Naive thymus-derived CD8-positive, alpha-beta T cell (primary cell): ENCODE measurements around the gene SNAPC2. TPM values are rescaled to one million over a fixed set of nuclear protein-coding genes. Genes with fewer than 3 reads are reported as not detected.

Source experiments
- ATAC-seq, 2 donors: fragments of 150-1000 bp; cut with Tn5 transposase in 1 of 2; sonication (Bioruptor Pico), chemical (Tn5 transposase) in 1 of 2; 1 replicate in 1 of 2; 2 replicates in 1 of 2; pipeline ENCODE4 v1.10.0; 2021; ENCODE audit warnings: mild to moderate bottlenecking in 2 of 2, moderate library complexity in 2 of 2
- POLR2A ChIA-PET: fragments of 350-600 bp; sonication (Branson Sonifier 250); formaldehyde crosslinking; loops from one replicate; lab custom pipeline; 2021; ENCODE audit warnings: antibody characterized with exemption; lab: Charles Lee
- DNase-seq, 10 donors: peaks; one replicate each; pipeline versions ENCODE4 v3.0.0 to v3.0.0-alpha.2; 2020 to 2022
- H3K27ac Mint-ChIP-seq, 10 donors: one replicate each; pipeline ENCODE4 v1.8.0; 2020 to 2022; ENCODE audit warnings: mild to moderate bottlenecking in 10 of 10, mixed read lengths in 10 of 10, moderate library complexity in 4 of 10, inconsistent platforms in 1 of 10
- H3K27me3 Mint-ChIP-seq, 5 donors: one replicate each; pipeline ENCODE4 v1.8.0; 2021 to 2022; ENCODE audit warnings: mixed read lengths in 5 of 5
- H3K36me3 Mint-ChIP-seq, 3 donors: one replicate each; pipeline ENCODE4 v1.8.0; 2020 to 2022; ENCODE audit warnings: mixed read lengths in 3 of 3, mild to moderate bottlenecking in 2 of 3, inconsistent platforms in 1 of 3
- H3K4me1 Mint-ChIP-seq, 4 donors: one replicate each; pipeline ENCODE4 v1.8.0; 2021 to 2022; ENCODE audit warnings: mixed read lengths in 4 of 4
- H3K4me3 Mint-ChIP-seq, 10 donors: one replicate each; pipeline ENCODE4 v1.8.0; 2020 to 2022; ENCODE audit warnings: mild to moderate bottlenecking in 10 of 10, mixed read lengths in 10 of 10, moderate library complexity in 6 of 10, inconsistent platforms in 1 of 10
- H3K9me3 Mint-ChIP-seq, 9 donors: one replicate each; pipeline ENCODE4 v1.8.0; 2020 to 2022; ENCODE audit warnings: mixed read lengths in 9 of 9, mild to moderate bottlenecking in 3 of 9, inconsistent platforms in 1 of 9, moderate library complexity in 1 of 9
- polyA plus RNA-seq, 3 donors: library from polyadenylated mRNA; unstranded; fragments of 300-500 nt; fragmentation: Illumina TruSeq; gene quantifications; one replicate each; pipeline ENCODE4 v1.2.3, GENCODE V29; 2021
- total RNA-seq, 8 experiments: library from RNA in 2 of 8; stranded (reverse) in 2 of 8; gene quantifications; one replicate each; pipeline ENCODE4 v1.2.3 and lab custom pipeline; 2021 to 2026

The SNAPC2 gene
- total and polyA plus RNA-seq, 5 experiments from 2014 or later, result 11.4 to 19.9 (median 14.3) TPM

DNA sequence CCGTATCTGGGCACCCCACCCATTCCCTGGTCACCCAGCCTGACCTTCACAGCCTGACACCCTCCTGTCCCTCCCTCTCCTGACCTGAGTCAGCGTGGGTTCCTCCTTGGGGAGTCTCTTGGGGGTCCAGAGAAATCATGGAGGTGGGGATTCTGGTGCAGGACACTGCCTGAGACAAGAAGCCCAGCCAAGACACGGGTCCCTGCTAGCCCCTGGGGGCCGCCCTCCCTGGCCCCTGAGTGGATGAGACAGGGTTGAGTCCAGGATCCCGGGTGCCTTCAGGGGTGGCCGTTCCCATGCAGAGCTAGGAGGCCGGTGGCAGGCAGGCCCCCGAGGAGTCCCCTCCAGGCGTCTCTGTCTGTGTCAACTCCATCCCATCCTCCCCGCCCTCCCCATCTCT, 14.9 kb upstream of the SNAPC2 start:
- POLR2A ChIA-PET, result interaction anchor here (2.5 kb wide), 1 partner anchor 15 kb away, joined by 8 read pairs; the partner anchor contains the start of gene SNAPC2
- Mint-ChIP-seq H3K27me3 (peaks cover 0 to 6% (median 0%) of the 10 kb centered on the region in 5 donors), H3K4me1 (peaks cover 16 to 48% (median 42%) of the 10 kb centered on the region in 4 donors), H3K9me3 (peaks cover 0 to 3% (median 0%) of the 10 kb centered on the region in 9 donors), H3K36me3 (peaks cover 0 to 13% (median 6%) of the 10 kb centered on the region in 3 donors), H3K27ac (peak overlapping the region; percentile 86 to 97 (median 94)), H3K4me3 (peak overlapping the region; percentile 83 to 94 (median 88))
- no peak for ATAC-seq
- no peak for DNase-seq

DNA sequence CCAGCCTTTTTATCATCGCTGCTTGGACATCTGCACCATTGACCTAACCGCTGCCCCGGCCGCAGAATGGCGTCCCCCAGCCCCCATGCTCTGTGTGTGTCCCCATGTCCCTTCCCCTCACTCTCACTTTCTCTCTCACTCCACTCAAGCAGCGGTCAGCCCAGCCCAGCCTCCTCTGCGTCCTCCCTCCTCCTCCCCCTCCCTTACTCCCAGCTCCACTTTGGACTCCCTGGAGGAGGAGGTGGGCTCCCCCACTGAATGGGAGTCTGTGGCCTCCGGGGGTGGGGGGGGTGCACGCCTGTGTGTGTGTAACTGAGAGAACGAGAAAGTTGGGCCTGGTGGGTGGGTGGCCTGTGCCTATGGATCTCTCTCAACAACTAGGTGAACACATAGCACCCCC, 14.3 kb upstream of the SNAPC2 start:
- peak overlapping the region in 9 of 10 donors; percentile 14 to 96 (median 89) for H3K27ac Mint-ChIP-seq
- ATAC-seq, result no peak
- peaks cover 0 to 18% (median 6%) of the 10 kb centered on the region in 3 donors for H3K36me3 Mint-ChIP-seq
- H3K4me3 Mint-ChIP-seq, result peak overlapping the region; percentile 54 to 93 (median 84)
- peaks cover 16 to 51% (median 42%) of the 10 kb centered on the region in 4 donors for H3K4me1 Mint-ChIP-seq
- peaks cover 0 to 3% (median 0%) of the 10 kb centered on the region in 9 donors for H3K9me3 Mint-ChIP-seq
- peaks cover 0 to 6% (median 0%) of the 10 kb centered on the region in 5 donors for H3K27me3 Mint-ChIP-seq
- POLR2A ChIA-PET, result interaction anchor here (2.5 kb wide), 1 partner anchor 15 kb away, joined by 8 read pairs; the partner anchor contains the start of gene SNAPC2
- no peak for DNase-seq

GRCh38 chr19:7907122-7907521, 13.0 kb upstream of the SNAPC2 start:
- Mint-ChIP-seq H3K27me3 (peaks cover 0 to 6% (median 0%) of the 10 kb centered on the region in 5 donors), H3K9me3 (peaks cover 0 to 3% (median 0%) of the 10 kb centered on the region in 9 donors), H3K27ac (peak overlapping the region in 1 of 10 donors; percentile 66), H3K36me3 (peaks cover 0 to 27% (median 13%) of the 10 kb centered on the region in 3 donors), H3K4me3 (peak overlapping the region in 2 of 10 donors; percentile 27 to 39), H3K4me1 (peaks cover 16 to 51% (median 42%) of the 10 kb centered on the region in 4 donors)
- DNase-seq (no peak), ATAC-seq (no peak)
- POLR2A ChIA-PET, result interaction anchor here (0.7 to 2.5 kb wide), 3 partner anchors 10 to 75 kb away, joined by 3 to 8 read pairs (median 5); partner anchors contain the start of gene SNAPC2

DNA sequence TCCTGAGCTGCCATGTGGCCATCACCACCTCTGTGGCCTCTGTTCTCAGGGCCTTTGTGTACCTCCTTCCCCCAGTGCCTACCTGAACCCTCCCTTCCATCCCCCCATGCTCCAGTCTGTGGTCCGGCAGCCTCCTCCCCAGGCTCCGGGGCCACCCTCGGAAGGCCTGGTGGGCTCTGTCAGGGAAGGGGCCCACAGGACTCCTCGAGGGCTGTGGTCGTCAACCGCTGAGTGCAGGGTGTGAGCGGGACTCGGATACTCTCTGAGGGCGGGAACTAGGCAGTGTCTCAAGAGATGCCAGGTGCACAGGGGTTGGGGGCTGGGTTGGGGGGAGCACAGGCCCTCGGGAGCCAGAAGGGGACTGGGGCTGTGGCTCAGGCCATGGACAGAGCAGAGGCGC, 12.6 kb upstream of the SNAPC2 start:
- peak overlapping the region in 3 of 10 donors; percentile 14 to 39 (median 27) for H3K4me3 Mint-ChIP-seq
- POLR2A ChIA-PET, result interaction anchor here (0.7 to 2.5 kb wide), 4 partner anchors 9 to 75 kb away, joined by 3 to 8 read pairs (median 6); partner anchors contain the start of gene SNAPC2
- ATAC-seq (no peak), DNase-seq (no peak)
- H3K9me3 Mint-ChIP-seq, result peaks cover 0 to 3% (median 0%) of the 10 kb centered on the region in 9 donors
- peaks cover 0 to 27% (median 14%) of the 10 kb centered on the region in 3 donors for H3K36me3 Mint-ChIP-seq
- peak overlapping the region in 1 of 10 donors; percentile 81 for H3K27ac Mint-ChIP-seq
- peaks cover 0 to 6% (median 0%) of the 10 kb centered on the region in 5 donors for H3K27me3 Mint-ChIP-seq
- peaks cover 16 to 49% (median 40%) of the 10 kb centered on the region in 4 donors for H3K4me1 Mint-ChIP-seq

- H3K27me3 Mint-ChIP-seq, result peaks cover 0 to 6% (median 0%) of the 10 kb centered on the region in 5 donors
- peak overlapping the region in 1 of 10 donors; percentile 14 for H3K4me3 Mint-ChIP-seq
- peaks cover 0 to 3% (median 0%) of the 10 kb centered on the region in 9 donors for H3K9me3 Mint-ChIP-seq
- DNase-seq (no peak), ATAC-seq (no peak)
- POLR2A ChIA-PET, result interaction anchor here (1.0 to 1.6 kb wide), 2 partner anchors 9 to 12 kb away, joined by 6 to 8 read pairs; partner anchors contain the start of gene SNAPC2
- H3K27ac Mint-ChIP-seq, result peak overlapping the region in 1 of 10 donors; percentile 81
- peaks cover 14 to 42% (median 34%) of the 10 kb centered on the region in 4 donors for H3K4me1 Mint-ChIP-seq
- H3K36me3 Mint-ChIP-seq, result peaks cover 0 to 33% (median 17%) of the 10 kb centered on the region in 3 donors
These were observed 11.9 kb upstream of the SNAPC2 start for GRCh38 chr19:7908078-7908699.

DNA sequence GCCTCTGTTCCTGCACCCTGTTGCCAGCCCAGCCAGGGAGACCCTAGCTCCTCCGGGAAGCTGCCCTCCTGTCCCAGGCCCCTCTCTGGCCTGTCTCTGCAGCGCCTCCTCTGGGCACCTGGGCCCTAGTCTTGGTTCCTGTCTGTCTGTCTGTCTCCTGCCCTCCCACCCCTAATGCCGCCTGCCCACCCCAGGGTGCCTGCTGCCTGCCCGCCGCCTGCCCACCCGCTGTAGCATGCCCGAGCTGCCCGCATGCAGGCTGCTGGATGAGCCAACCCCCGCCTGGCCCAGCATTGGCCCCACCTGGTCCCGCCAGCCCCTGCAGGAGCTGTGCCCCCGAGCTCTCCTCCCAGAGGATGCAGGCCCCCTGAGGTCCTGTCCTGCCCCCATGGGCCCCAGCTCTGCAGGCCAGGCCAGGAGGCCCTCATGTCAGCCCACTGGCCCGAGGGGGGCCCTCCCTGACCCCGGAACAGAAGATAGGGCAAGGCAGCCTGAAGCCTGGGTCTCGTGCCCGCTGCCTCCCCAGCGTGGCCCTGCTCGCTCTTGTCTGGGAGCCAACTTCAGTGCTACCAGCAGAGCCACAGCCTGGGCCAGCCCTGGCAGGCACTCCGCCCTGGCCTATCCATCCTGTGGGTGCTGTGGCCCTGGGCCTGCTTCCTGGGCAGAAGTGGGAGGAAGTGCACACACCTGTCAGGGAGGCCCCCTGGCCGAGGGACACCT, 11.2 kb upstream of the SNAPC2 start:
- Mint-ChIP-seq H3K27ac (no peak overlapping the region), H3K27me3 (no peaks in the 10 kb centered on the region), H3K9me3 (no peaks in the 10 kb centered on the region), H3K4me3 (no peak overlapping the region), H3K4me1 (peaks cover 14 to 38% (median 29%) of the 10 kb centered on the region in 4 donors), H3K36me3 (peaks cover 0 to 38% (median 18%) of the 10 kb centered on the region in 3 donors)
- ATAC-seq (no peak), DNase-seq (no peak)
- POLR2A ChIA-PET, result interaction anchor here (0.6 to 1.6 kb wide), 4 partner anchors 9 to 36 kb away, joined by 3 to 8 read pairs (median 6); partner anchors contain the start of gene SNAPC2

- DNase-seq (no peak), ATAC-seq (no peak)
- no peaks in the 10 kb centered on the region for H3K9me3 Mint-ChIP-seq
- H3K4me1 Mint-ChIP-seq, result peaks cover 12 to 34% (median 25%) of the 10 kb centered on the region in 4 donors
- H3K36me3 Mint-ChIP-seq, result peaks cover 0 to 41% (median 18%) of the 10 kb centered on the region in 3 donors
- peak overlapping the region in 1 of 10 donors; percentile 18 for H3K27ac Mint-ChIP-seq
- no peak overlapping the region for H3K4me3 Mint-ChIP-seq
- POLR2A ChIA-PET, result interaction anchor here (0.6 to 1.2 kb wide), 2 partner anchors 19 to 37 kb away, joined by 3 to 6 read pairs; no protein-coding TSS in a partner anchor
- peaks cover 0 to 3% (median 0%) of the 10 kb centered on the region in 5 donors for H3K27me3 Mint-ChIP-seq
These were observed 10.6 kb upstream of the SNAPC2 start for GRCh38 chr19:7909471-7910067.

DNA sequence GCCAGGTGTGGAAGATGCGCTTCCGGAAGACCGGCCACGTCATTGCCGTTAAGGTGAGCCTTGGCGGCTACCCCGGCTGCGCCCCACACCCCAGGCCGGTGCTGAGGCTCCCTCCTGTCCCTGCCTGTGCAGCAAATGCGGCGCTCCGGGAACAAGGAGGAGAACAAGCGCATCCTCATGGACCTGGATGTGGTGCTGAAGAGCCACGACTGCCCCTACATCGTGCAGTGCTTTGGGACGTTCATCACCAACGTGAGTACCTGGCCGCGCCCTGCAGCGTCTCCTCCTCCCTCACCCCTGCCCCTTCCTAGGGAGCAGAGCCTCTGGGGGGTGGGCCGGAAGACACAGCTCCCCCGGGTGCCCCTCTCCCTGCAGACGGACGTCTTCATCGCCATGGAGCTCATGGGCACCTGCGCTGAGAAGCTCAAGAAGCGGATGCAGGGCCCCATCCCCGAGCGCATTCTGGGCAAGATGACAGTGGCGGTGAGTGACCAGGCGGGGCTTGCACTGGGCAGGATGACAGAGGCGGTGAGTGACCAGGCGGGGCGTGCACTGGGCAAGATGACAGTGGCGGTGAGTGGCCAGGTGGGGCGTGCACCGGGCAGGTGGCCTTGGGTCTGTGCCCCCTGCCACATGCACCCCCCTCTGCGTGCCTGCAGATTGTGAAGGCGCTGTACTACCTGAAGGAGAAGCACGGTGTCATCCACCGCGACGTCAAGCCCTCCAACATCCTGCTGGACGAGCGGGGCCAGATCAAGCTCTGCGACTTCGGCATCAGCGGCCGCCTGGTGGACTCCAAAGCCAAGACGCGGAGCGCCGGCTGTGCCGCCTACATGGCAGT, 9.6 kb upstream of the SNAPC2 start:
- H3K9me3 Mint-ChIP-seq, result no peaks in the 10 kb centered on the region
- peaks cover 0 to 41% (median 14%) of the 10 kb centered on the region in 3 donors for H3K36me3 Mint-ChIP-seq
- POLR2A ChIA-PET, result no interaction called here
- H3K4me3 Mint-ChIP-seq, result no peak overlapping the region
- no peak overlapping the region for H3K27ac Mint-ChIP-seq
- no peak for DNase-seq
- H3K4me1 Mint-ChIP-seq, result peaks cover 5 to 30% (median 19%) of the 10 kb centered on the region in 4 donors
- ATAC-seq, result no peak
- H3K27me3 Mint-ChIP-seq, result peaks cover 2 to 11% (median 3%) of the 10 kb centered on the region in 5 donors

- DNase-seq, result no peak
- Mint-ChIP-seq H3K4me3 (no peak overlapping the region), H3K36me3 (peaks cover 0 to 34% (median 12%) of the 10 kb centered on the region in 3 donors), H3K9me3 (no peaks in the 10 kb centered on the region), H3K27ac (no peak overlapping the region), H3K27me3 (peaks cover 3 to 17% (median 7%) of the 10 kb centered on the region in 5 donors), H3K4me1 (peaks cover 3 to 28% (median 17%) of the 10 kb centered on the region in 4 donors)
- POLR2A ChIA-PET, result interaction anchor here (1.0 kb wide), 1 partner anchor 8 kb away, joined by 4 read pairs; the partner anchor contains the start of gene MAP2K7
- ATAC-seq, result no peak
These were observed 8.5 kb upstream of the SNAPC2 start for GRCh38 chr19:7911508-7912143.

DNA sequence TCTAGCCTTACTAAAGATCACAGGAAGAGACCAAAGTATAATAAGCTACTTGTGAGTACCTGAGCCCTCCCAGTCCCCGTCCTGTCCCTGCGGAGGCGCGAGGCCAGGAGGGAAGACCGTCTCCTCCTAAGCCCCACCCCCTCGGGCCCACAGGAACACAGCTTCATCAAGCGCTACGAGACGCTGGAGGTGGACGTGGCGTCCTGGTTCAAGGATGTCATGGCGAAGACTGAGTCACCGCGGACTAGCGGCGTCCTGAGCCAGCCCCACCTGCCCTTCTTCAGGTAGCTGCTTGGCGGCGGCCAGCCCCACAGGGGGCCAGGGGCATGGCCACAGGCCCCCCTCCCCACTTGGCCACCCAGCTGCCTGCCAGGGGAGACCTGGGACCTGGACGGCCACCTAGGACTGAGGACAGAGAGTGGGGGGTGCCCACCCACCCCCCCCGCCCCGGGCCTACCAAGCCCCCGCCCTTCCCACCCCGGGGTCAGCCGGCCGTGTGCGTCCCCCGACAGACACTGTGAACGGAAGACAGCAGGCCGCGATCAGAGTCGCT, 7.9 kb upstream of the SNAPC2 start:
- Mint-ChIP-seq H3K4me3 (no peak overlapping the region), H3K9me3 (no peaks in the 10 kb centered on the region), H3K4me1 (peaks cover 5 to 28% (median 13%) of the 10 kb centered on the region in 4 donors), H3K36me3 (peaks cover 0 to 34% (median 12%) of the 10 kb centered on the region in 3 donors), H3K27ac (no peak overlapping the region), H3K27me3 (peaks cover 5 to 21% (median 9%) of the 10 kb centered on the region in 5 donors)
- no peak for ATAC-seq
- no peak for DNase-seq
- POLR2A ChIA-PET, result interaction anchor here (1.0 kb wide), 1 partner anchor 8 kb away, joined by 4 read pairs; the partner anchor contains the start of gene MAP2K7
